ENCODE measurements around the gene MUTYH. TPM values are rescaled to one million over a fixed set of nuclear protein-coding genes. Genes with fewer than 3 reads are reported as not detected.
A peak's percentile ranks its signal among the peaks of the same experiment; 100 is the strongest.

MUTYH gene
- total and polyA plus RNA-seq, 2 of the 8 experiments (the other 6 are each of a cell fraction or from before 2014, with no cell fraction given), result 51.9 to 65.7 TPM

DNA sequence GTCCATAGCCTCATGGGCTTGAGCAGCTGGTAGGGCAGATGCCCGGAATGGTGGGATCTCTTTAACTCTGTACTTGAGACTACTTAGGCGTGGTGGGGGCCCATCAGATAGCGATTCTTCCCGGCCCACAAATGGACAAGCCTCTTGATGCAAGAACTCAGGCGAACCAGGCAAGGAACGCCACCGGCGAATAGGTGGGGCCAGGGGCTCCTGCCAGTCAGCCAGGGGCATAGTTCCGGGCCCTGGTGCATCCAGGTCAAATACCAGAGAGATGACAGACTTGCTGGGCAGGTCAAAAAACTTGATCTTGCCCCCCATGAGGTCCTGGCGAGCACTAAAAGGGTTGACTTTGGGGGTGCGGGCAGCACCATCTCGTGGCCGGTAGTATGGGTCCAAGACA is 4.8 kb upstream of the MUTYH start:
- Histone ChIP-seq H2AK5ac (ENCODE audit: low read depth, low read length) (no peak overlapping the region), H3K27ac (ENCODE audit: low read depth, low read length) (no peak overlapping the region), H3K18ac (ENCODE audit: extremely low read depth, low read length) (no peak overlapping the region), H3K79me2 (ENCODE audit: control insufficient read depth in 1 of 2, insufficient read depth in 2 of 2, low read length in 2 of 2) (peaks cover 0 to 18% of the 10 kb centered on the region in 2 experiments; a peak in 3 of 4 replicates), H3K23ac (ENCODE audit: insufficient read length) (no peak overlapping the region), H3K14ac (ENCODE audit: insufficient read length) (no peak overlapping the region), H3K4me3 (ENCODE audit: extremely low read depth in 1 of 4, insufficient read depth in 2 of 4, low read depth in 3 of 4, low read length in 4 of 4) (no peak overlapping the region), H3K23me2 (ENCODE audit: low read depth, low read length) (peaks cover 7% of the 10 kb centered on the region), H2BK120ac (replicated peaks; ENCODE audit: low read depth, low read length) (no peak overlapping the region), H2BK15ac (ENCODE audit: low read length) (no peak overlapping the region), H3K79me1 (ENCODE audit: low read depth, low read length) (peaks cover 7% of the 10 kb centered on the region), H4K20me1 (replicated peaks in 1 of 2; ENCODE audit: control insufficient read depth in 1 of 2, insufficient read depth in 2 of 2, low read length in 2 of 2) (peaks cover 0 to 2% of the 10 kb centered on the region in 2 experiments), H2BK12ac (ENCODE audit: low read depth, low read length) (no peak overlapping the region), H4K91ac (replicated peaks; ENCODE audit: insufficient read length, low read length) (no peak overlapping the region), H3K9ac (replicated peaks in 1 of 4; ENCODE audit: extremely low read depth in 1 of 4, low read depth in 3 of 4, low read length in 3 of 4) (no peak overlapping the region), H2BK5ac (ENCODE audit: low read depth, low read length) (no peak overlapping the region), H4K8ac (ENCODE audit: extremely low read depth, insufficient read depth, low read length) (no peak overlapping the region), H3K4me2 (ENCODE audit: insufficient read depth in 1 of 2, low read depth in 2 of 2, low read length in 2 of 2) (no peak overlapping the region), H3K27me3 (replicated peaks in 1 of 4; ENCODE audit: control insufficient read depth in 3 of 4, extremely low read depth in 1 of 4, insufficient read depth in 3 of 4, low read length in 3 of 4) (no peaks in the 10 kb centered on the region), H3K36me3 (ENCODE audit: control insufficient read depth in 2 of 4, insufficient read depth in 4 of 4, low read length in 3 of 4) (peaks cover 15 to 44% (median 34%) of the 10 kb centered on the region in 4 experiments; a peak in 7 of 8 replicates), H3K4ac (replicated peaks; ENCODE audit: insufficient read length, low read depth, low read length) (no peak overlapping the region), H3K4me1 (replicated peaks in 1 of 4; ENCODE audit: control insufficient read depth in 3 of 4, insufficient read depth in 4 of 4, low read length in 3 of 4) (peaks cover 0 to 8% (median 5%) of the 10 kb centered on the region in 4 experiments; a peak in 5 of 7 replicates), H2BK20ac (ENCODE audit: low read length) (no peak overlapping the region), H4K5ac (ENCODE audit: insufficient read length, low read depth, low read length) (no peak overlapping the region), H2AFZ (ENCODE audit: low read length) (no peak overlapping the region), H3K9me3 (ENCODE audit: insufficient read depth in 2 of 2, low read depth in 1 of 2, low read length in 1 of 2) (no peaks in the 10 kb centered on the region), H3K56ac (replicated peaks; ENCODE audit: insufficient read length, low read depth, low read length) (no peak overlapping the region)
- TF ChIP-seq POLR2A (IDR thresholded peaks at IDR 0.05; ENCODE audit: control extremely low read depth in 1 of 2, low read depth in 2 of 2, low read length in 2 of 2), result peak in 1 of 2 experiments; percentile 48; a peak in 1 of 3 replicates
- no peak for TF ChIP-seq KDM1A (IDR thresholded peaks at IDR 0.05; ENCODE audit: borderline replicate concordance, low read length)
- no peak for TF ChIP-seq SIN3A (conservative IDR thresholded peaks at IDR 0.05 in 1 of 2, IDR thresholded peaks at IDR 0.05 in 1 of 2; ENCODE audit: low read depth in 1 of 2, low read length in 2 of 2)
- POLR2A ChIA-PET (ENCODE audit: partially characterized antibody), result interaction anchor here (0.6 to 21.4 kb wide), 11 partner anchors 10 to 526 kb away, joined by 3 to 472 read pairs (median 4); partner anchors contain the start of genes HPDL and TESK2
- 93% methylated on average over 13 of the region's 13 CpGs; no CpG with 5 or more reads in 1 of the 2 experiments for WGBS, 2 experiments (ENCODE audit: extremely low coverage in 1 of 2, insufficient coverage in 1 of 2, insufficient read length in 1 of 2, insufficient replicate concordance in 2 of 2, low coverage in 1 of 2, low lambda C conversion rate in 2 of 2, missing lambda C conversion rate in 1 of 2)
- FAIRE-seq, result no peak
- no peak for DNase-seq (ENCODE audit: low read depth in 1 of 2, low spot score in 2 of 2)
- CTCF ChIA-PET (ENCODE audit: partially characterized antibody), result interaction anchor here (0.9 to 13.4 kb wide), 5 partner anchors 13 to 168 kb away, joined by 3 to 139 read pairs (median 8); partner anchors contain the start of genes CCDC163 and MMACHC
